Neural cell (in vitro differentiated cells): ENCODE results near the gene PDZRN3. TPM values are rescaled to one million over a fixed set of nuclear protein-coding genes. Genes with fewer than 3 reads are reported as not detected.

Source experiments
- H2AFZ ChIP-seq: fragments of 200-600, 300-800 bp; sonication (generic), shearing (Covaris generic); 2 replicates; pipeline ENCODE4 v1.6.0; 2014; ENCODE audit warnings: low read depth, mild to moderate bottlenecking, antibody characterized with exemption, low read length, moderate library complexity
- H3F3A ChIP-seq: fragments of 200-600 bp; shearing (Covaris generic); 2 replicates; pipeline ENCODE4 v1.6.1; 2016; ENCODE audit warnings: mild to moderate bottlenecking, moderate library complexity, mixed read lengths, antibody characterized with exemption, low read length; ENCODE audit not compliant: insufficient read depth, poor library complexity, severe bottlenecking
- H3K27ac ChIP-seq: fragments of 200-600, 300-800 bp; sonication (generic), shearing (Covaris generic); 2 replicates; pipeline ENCODE4 v1.5.1; 2014; ENCODE audit warnings: mild to moderate bottlenecking, low read length, moderate library complexity
- H3K27me3 ChIP-seq: fragments of 300-800, 200-600 bp; sonication (generic), shearing (Covaris generic); 2 replicates; pipeline ENCODE4 v1.6.0; 2014; ENCODE audit warnings: mild to moderate bottlenecking, low read depth, low read length, moderate library complexity; ENCODE audit not compliant: insufficient read depth
- H3K36me3 ChIP-seq: fragments of 300-800, 200-600 bp; sonication (generic), shearing (Covaris generic); 2 replicates; pipeline ENCODE4 v1.5.1; 2014; ENCODE audit warnings: mild to moderate bottlenecking, antibody characterized with exemption, low read length, moderate library complexity; ENCODE audit not compliant: insufficient read depth
- H3K4me2 ChIP-seq: fragments of 300-800, 200-600 bp; sonication (generic), shearing (Covaris generic); 2 replicates; pipeline ENCODE4 v1.6.0; 2014; ENCODE audit warnings: mild to moderate bottlenecking, low read length
- H3K4me3 ChIP-seq: fragments of 300-800, 200-600 bp; sonication (generic), shearing (Covaris generic); 2 replicates; pipeline ENCODE4 v1.5.1; 2014; ENCODE audit warnings: mild to moderate bottlenecking, low read length, moderate library complexity
- H3K79me2 ChIP-seq: fragments of 200-600 bp; shearing (Covaris generic); replicated peaks from 2 replicates; pipeline ENCODE4 v1.6.0; 2014; ENCODE audit warnings: mild to moderate bottlenecking, low read length, moderate library complexity; ENCODE audit not compliant: insufficient read depth
- H3K9ac ChIP-seq: fragments of 300-800, 200-600 bp; sonication (generic), shearing (Covaris generic); 2 replicates; pipeline ENCODE4 v1.6.1; 2016; ENCODE audit warnings: mild to moderate bottlenecking, low read length, mixed read lengths
- H3K9me2 ChIP-seq: fragments of 200-600 bp; shearing (Covaris generic); 2 replicates; pipeline ENCODE4 v1.6.1; 2016; ENCODE audit warnings: mild to moderate bottlenecking, low read length, mixed read lengths; ENCODE audit not compliant: insufficient read depth
- H3K9me3 ChIP-seq: fragments of 200-600, 300-800 bp; sonication (generic), shearing (Covaris generic); 2 replicates; pipeline ENCODE4 v1.6.1; 2016; ENCODE audit warnings: mild to moderate bottlenecking, mixed run types, low read length, moderate library complexity, mixed read lengths
- H4K20me1 ChIP-seq: fragments of 200-600 bp; shearing (Covaris generic); 2 replicates; pipeline ENCODE4 v1.6.1; 2016; ENCODE audit warnings: mild to moderate bottlenecking, mixed run types; ENCODE audit not compliant: insufficient read depth
- EP300 ChIP-seq: fragments of 450-650 bp; conservative IDR thresholded peaks from 2 replicates; pipeline ENCODE4 v1.6.1; 2014; ENCODE audit warnings: antibody characterized with exemption, mild to moderate bottlenecking, moderate library complexity; ENCODE audit not compliant: poor library complexity, severe bottlenecking
- EZH2 ChIP-seq: fragments of 200-600, 300-800 bp; shearing (Covaris generic), sonication (generic); IDR thresholded peaks from 2 replicates; pipeline ENCODE4 v1.6.1; 2014; ENCODE audit warnings: antibody characterized with exemption, low read length, borderline replicate concordance, mild to moderate bottlenecking; ENCODE audit not compliant: insufficient read depth, poor library complexity, severe bottlenecking
- MXI1 ChIP-seq: fragments of 450-650 bp; conservative IDR thresholded peaks from 2 replicates; pipeline ENCODE4 v1.6.1; 2014; ENCODE audit warnings: antibody characterized with exemption, mild to moderate bottlenecking; ENCODE audit not compliant: poor library complexity, severe bottlenecking
- POLR2AphosphoS5 ChIP-seq: IDR thresholded peaks from 2 replicates; pipeline ENCODE4 v1.6.1; 2012
- RAD21 ChIP-seq: fragments of 450-650 bp; conservative IDR thresholded peaks from 2 replicates; pipeline ENCODE4 v1.6.1; 2014; ENCODE audit warnings: antibody characterized with exemption, mild to moderate bottlenecking, moderate library complexity
- SMC3 ChIP-seq: fragments of 450-650 bp; conservative IDR thresholded peaks from 2 replicates; pipeline ENCODE4 v1.6.1; 2014; ENCODE audit warnings: antibody characterized with exemption, mild to moderate bottlenecking, moderate library complexity; ENCODE audit not compliant: poor library complexity
- TAF1 ChIP-seq: IDR thresholded peaks from 2 replicates; pipeline ENCODE4 v1.6.1; 2012; ENCODE audit warnings: low read depth
- polyA plus RNA-seq: library from polyadenylated mRNA; depleted of rRNA; stranded (reverse); fragments of >200 nt; gene quantifications from 2 replicates; pipeline ENCODE4 v1.2.3, GENCODE V29; 2014
- TF ChIP-seq, protein P1 (sequence below): fragments of 450-650 bp; IDR thresholded peaks from 2 replicates; pipeline ENCODE4 v1.5.1; 2014; ENCODE audit warnings: antibody characterized with exemption, mild to moderate bottlenecking, moderate library complexity; ENCODE audit not compliant: poor library complexity, severe bottlenecking
- TF ChIP-seq, protein P2 (sequence below): IDR thresholded peaks from 2 replicates; pipeline ENCODE4 v1.6.1; 2012; ENCODE audit warnings: borderline replicate concordance

Gene PDZRN3
- polyA plus RNA-seq, 1 donor from 2014 or later = 1.1 TPM

DNA sequence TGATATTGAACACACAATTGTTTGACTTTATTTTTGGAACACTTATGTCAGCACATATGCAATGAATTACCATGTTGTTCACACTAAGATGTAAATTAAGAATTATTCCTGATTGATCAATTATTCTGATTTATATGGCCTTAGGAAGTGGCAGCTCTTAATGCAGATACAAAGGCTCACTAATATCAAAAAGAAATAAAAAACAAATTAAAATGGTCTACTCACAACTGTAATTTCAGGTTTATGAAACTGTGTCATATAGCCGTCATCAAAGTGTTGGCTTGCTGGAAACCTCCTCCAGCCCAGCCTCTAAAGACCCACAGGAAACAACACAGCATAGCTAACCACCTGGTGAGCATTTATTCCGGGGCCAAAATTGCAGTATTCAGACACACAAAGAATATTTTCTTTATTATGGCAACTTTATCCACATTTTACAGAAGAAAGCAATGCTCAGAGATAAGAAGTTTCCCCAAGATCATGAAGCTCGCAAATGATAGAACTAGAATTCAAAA, 33.4 kb downstream of the PDZRN3 start:
- Histone ChIP-seq H3K79me2 (no peaks in the 10 kb centered on the region), H3K4me3 (no peak overlapping the region), H3K36me3 (no peaks in the 10 kb centered on the region), H4K20me1 (no peaks in the 10 kb centered on the region), H3K9me2 (no peaks in the 10 kb centered on the region), H3K27me3 (no peaks in the 10 kb centered on the region), H3K4me2 (no peak overlapping the region), H2AFZ (no peak overlapping the region), H3K9me3 (no peaks in the 10 kb centered on the region), H3F3A (no peaks in the 10 kb centered on the region), H3K9ac (no peak overlapping the region), H3K27ac (no peak overlapping the region)
- TF ChIP-seq, protein P1, sequence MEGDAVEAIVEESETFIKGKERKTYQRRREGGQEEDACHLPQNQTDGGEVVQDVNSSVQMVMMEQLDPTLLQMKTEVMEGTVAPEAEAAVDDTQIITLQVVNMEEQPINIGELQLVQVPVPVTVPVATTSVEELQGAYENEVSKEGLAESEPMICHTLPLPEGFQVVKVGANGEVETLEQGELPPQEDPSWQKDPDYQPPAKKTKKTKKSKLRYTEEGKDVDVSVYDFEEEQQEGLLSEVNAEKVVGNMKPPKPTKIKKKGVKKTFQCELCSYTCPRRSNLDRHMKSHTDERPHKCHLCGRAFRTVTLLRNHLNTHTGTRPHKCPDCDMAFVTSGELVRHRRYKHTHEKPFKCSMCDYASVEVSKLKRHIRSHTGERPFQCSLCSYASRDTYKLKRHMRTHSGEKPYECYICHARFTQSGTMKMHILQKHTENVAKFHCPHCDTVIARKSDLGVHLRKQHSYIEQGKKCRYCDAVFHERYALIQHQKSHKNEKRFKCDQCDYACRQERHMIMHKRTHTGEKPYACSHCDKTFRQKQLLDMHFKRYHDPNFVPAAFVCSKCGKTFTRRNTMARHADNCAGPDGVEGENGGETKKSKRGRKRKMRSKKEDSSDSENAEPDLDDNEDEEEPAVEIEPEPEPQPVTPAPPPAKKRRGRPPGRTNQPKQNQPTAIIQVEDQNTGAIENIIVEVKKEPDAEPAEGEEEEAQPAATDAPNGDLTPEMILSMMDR = no peak
- no peak for TF ChIP-seq EZH2
- TF ChIP-seq EP300 = no peak
- TF ChIP-seq, protein P2, sequence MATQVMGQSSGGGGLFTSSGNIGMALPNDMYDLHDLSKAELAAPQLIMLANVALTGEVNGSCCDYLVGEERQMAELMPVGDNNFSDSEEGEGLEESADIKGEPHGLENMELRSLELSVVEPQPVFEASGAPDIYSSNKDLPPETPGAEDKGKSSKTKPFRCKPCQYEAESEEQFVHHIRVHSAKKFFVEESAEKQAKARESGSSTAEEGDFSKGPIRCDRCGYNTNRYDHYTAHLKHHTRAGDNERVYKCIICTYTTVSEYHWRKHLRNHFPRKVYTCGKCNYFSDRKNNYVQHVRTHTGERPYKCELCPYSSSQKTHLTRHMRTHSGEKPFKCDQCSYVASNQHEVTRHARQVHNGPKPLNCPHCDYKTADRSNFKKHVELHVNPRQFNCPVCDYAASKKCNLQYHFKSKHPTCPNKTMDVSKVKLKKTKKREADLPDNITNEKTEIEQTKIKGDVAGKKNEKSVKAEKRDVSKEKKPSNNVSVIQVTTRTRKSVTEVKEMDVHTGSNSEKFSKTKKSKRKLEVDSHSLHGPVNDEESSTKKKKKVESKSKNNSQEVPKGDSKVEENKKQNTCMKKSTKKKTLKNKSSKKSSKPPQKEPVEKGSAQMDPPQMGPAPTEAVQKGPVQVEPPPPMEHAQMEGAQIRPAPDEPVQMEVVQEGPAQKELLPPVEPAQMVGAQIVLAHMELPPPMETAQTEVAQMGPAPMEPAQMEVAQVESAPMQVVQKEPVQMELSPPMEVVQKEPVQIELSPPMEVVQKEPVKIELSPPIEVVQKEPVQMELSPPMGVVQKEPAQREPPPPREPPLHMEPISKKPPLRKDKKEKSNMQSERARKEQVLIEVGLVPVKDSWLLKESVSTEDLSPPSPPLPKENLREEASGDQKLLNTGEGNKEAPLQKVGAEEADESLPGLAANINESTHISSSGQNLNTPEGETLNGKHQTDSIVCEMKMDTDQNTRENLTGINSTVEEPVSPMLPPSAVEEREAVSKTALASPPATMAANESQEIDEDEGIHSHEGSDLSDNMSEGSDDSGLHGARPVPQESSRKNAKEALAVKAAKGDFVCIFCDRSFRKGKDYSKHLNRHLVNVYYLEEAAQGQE = no peak
- no peak for TF ChIP-seq SMC3
- no peak for TF ChIP-seq POLR2AphosphoS5
- TF ChIP-seq TAF1 = no peak
- TF ChIP-seq RAD21 = no peak
- no peak for TF ChIP-seq MXI1

DNA sequence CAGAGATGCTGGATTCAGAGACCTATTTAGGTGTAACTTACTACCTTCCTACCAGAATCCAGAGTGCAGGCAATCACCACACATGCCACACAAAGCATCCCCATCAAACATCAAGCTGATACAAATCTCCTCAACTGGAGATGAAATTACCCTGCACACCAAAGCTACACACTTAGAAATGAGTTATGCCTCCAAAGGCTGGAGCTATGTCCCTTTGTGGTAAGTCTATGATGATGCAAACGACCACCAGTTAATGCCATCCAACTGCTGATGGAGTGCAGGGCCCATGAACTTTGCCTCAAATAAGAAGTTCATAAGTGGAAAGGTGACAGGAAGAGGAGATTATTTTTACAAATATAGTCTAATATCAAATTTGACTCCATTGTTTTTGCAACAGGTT, 38.1 kb downstream of the PDZRN3 start:
- no peak overlapping the region for H3K4me2 ChIP-seq
- TF ChIP-seq SMC3 = no peak
- no peak for TF ChIP-seq RAD21
- TF ChIP-seq, protein P2 = no peak
- TF ChIP-seq, protein P1 = no peak
- no peak for TF ChIP-seq EZH2
- no peak for TF ChIP-seq TAF1
- TF ChIP-seq POLR2AphosphoS5 = no peak
- TF ChIP-seq EP300 = no peak
- no peak overlapping the region for H3K9ac ChIP-seq
- no peak overlapping the region for H3K27ac ChIP-seq
- H3K36me3 ChIP-seq = no peaks in the 10 kb centered on the region
- no peaks in the 10 kb centered on the region for H3K27me3 ChIP-seq
- no peaks in the 10 kb centered on the region for H4K20me1 ChIP-seq
- no peaks in the 10 kb centered on the region for H3K9me3 ChIP-seq
- no peaks in the 10 kb centered on the region for H3K9me2 ChIP-seq
- H3F3A ChIP-seq = no peaks in the 10 kb centered on the region
- H3K79me2 ChIP-seq = no peaks in the 10 kb centered on the region
- H3K4me3 ChIP-seq = no peak overlapping the region
- H2AFZ ChIP-seq = no peak overlapping the region
